HG03432 (cell line): ENCODE data around the gene VEPH1.

Experiments used
- ATAC-seq: cut with Tn5 transposase; IDR thresholded peaks from one replicate; pipeline ENCODE4 v1.9.1; 2021; ENCODE audit warnings: mild to moderate bottlenecking, moderate library complexity; ENCODE audit not compliant: unreplicated experiment

The VEPH1 gene

GRCh38 chr3:157276801-157277200, 226.4 kb downstream of the VEPH1 start:
- ATAC-seq: no peak

GRCh38 chr3:157275832-157276231, 227.4 kb downstream of the VEPH1 start:
- no peak for ATAC-seq

- no peak for ATAC-seq
Measured at GRCh38 chr3:157274644-157275137, 228.5 kb downstream of the VEPH1 start.

GRCh38 chr3:157271283-157271882, 231.8 kb downstream of the VEPH1 start:
- no peak for ATAC-seq

DNA sequence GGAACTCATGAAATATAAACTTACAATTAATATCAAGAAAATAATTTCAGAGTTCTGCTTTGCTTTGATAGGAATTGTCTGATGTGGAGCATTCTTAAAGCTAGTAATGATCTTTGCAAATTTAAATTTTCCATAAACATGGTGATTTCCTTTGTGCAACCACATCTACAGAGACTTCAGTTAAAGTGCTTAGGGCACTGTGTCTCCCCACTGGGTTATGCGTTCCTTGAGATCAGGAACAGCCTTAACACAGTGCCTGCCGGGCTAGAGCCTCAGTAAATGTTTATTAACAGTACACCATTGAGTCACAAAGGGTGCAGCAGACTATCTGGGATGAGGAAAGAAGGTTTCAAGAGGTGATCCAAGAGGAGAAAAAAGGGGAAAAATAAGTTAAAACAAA, 235.2 kb downstream of the VEPH1 start:
- no peak for ATAC-seq

GRCh38 chr3:157265931-157266330, 237.3 kb downstream of the VEPH1 start:
- no peak for ATAC-seq

- no peak for ATAC-seq
Measured at GRCh38 chr3:157263027-157263426, 240.2 kb downstream of the VEPH1 start.

- no peak for ATAC-seq
Measured at GRCh38 chr3:157261000-157261399, 242.2 kb downstream of the VEPH1 start.

DNA sequence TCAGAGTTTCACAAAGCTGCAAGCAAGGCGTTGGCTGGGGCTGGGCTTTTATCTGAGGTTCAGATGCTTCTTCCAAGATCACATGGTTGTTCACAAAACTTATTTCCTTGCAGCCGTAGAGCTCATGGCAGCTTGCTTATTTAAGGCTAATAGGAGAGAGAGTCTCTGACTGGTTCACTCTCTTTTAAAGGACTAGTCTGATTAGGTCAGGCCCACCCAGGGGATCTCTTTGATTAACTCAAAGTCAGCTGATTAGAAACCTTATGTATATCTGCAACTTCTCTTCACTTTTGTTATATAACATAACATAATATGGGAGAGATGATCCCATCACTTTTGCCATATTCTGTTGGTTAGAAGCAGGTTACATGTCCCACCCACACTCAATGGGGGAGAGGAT, 243.4 kb downstream of the VEPH1 start:
- ATAC-seq: no peak

DNA sequence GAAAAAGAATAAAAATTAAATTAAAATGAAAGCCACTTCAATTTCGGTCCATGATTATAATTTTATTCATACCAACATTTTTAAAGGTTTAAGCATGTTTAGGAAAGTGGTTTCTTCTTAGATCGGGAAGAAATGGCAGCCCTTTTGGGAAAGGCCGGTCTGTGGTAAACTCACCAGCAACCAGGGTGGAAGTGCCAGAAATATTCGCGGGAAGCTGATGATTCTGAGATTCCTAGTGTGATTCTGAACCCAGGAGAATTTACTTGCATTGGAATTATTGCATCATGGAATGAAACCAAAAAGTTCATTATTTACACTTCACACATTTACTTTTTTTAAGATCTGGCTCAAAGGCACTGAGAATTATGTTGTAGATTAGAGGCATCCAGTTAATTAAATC, 246.1 kb downstream of the VEPH1 start:
- ATAC-seq: no peak

DNA sequence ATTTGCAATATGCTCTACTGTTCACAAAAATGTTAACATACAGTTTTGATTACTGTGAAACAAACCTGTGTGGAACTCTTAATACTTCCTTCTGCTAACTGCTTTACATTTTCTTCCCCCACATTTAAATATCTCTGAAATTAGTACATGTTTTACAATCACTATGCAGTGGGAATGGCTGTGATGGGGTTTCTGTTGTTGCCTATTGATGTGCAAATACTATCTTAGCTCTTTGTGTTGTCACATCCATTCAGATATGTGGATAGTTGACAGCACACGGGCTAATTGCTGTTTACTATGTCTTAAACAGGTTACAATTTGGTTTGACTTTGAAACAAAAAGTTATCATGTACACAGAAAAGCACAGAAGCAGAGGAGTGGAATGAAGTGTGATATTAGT, 247.4 kb downstream of the VEPH1 start:
- no peak for ATAC-seq

GRCh38 chr3:157251685-157252084, 251.5 kb downstream of the VEPH1 start:
- no peak for ATAC-seq

DNA sequence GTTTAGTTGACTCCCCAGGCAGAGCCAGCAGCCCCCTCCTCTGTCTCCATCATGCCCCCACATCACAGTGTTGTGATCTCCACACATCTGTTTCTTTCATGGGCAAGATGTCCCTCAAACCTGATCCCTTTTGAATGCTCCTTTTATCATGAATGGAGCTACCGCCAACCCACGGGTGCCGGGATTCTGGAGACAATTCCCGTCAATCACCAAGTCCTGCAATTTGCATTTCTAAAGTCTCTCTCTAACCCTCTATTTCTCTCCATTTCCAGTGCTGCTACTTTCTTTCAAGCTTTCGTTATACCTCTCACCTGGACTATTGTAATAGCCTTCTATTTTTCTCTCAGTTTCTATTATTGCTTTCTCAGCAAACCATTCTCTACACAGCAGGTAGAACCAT, 253.6 kb downstream of the VEPH1 start:
- ATAC-seq: no peak

- no peak for ATAC-seq
Measured at GRCh38 chr3:157248590-157249422, 254.4 kb downstream of the VEPH1 start.

- no peak for ATAC-seq
Measured at GRCh38 chr3:157247391-157247790, 255.8 kb downstream of the VEPH1 start.

DNA sequence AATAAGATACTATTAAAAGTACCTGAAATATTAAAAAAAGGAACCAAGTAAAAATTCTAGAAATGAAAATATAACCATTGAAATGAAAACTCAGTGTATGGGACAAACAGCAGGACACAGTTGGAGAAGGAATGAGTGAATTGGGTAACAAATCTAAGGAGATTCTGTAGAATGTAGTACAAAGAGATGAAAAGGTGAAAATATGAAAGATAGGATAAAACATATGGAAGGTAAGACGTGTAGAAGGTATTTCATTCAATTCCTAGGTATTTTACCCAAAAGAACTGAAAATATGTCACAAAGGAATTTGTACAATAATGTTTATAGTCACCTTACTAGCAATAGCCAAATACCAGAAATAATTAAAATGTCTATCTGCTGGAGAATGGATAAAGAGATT, 260.4 kb downstream of the VEPH1 start:
- ATAC-seq: no peak

DNA sequence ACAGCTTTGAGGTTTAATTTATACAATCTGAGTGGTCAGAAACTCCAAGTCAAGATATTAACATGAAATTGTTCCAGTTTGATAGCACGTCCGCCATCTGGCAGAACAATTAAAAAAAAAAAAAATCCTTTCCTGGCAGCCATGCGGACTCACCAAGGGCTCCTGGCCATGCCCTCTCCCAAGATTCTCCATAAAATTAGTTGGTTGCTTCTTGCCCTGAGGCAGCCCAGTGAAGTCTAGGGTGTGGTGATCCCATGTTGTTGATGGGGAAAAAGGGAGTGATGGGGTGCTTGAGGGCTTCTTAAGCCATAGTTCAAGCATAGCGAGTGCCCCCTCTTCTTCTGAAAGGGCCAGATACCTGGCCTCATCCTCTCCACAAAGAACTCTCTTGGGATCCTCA, 261.6 kb downstream of the VEPH1 start:
- ATAC-seq: no peak

DNA sequence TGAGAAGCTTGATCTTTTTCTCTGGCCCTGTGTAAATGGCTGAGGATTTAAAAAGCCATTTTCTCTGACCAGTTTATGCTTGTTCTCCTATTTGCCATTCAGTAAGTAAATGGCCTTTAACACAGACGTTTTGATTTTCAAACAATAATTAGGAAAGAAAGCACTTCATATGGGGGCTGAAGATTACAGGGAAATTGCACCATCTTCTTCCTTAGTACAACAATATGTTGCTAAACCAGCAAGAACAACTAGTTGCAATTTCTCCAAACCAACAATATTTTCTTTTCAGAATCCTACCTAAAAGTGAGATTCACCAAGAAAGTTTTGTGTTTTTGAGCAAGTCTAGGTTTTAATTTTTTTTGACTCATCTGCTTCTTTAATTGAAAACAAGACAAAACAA, 262.8 kb downstream of the VEPH1 start:
- no peak for ATAC-seq

- peak; percentile 99 for ATAC-seq
Measured at GRCh38 chr3:157239082-157239704, 264.0 kb downstream of the VEPH1 start.

GRCh38 chr3:157238457-157238856, 264.8 kb downstream of the VEPH1 start:
- no peak for ATAC-seq

GRCh38 chr3:157237886-157238285, 265.3 kb downstream of the VEPH1 start:
- no peak for ATAC-seq

GRCh38 chr3:157235291-157235690, 267.9 kb downstream of the VEPH1 start:
- ATAC-seq: no peak
